GM23338 (cell line): ENCODE data around the gene ZNF746. TPM values are rescaled to one million over a fixed set of nuclear protein-coding genes. Genes with fewer than 3 reads are reported as not detected.

Experiments used
- CREB1 ChIP-seq: fragments of 250-450 bp; sonication (Bioruptor Pico); IDR thresholded peaks from 2 replicates; pipeline ENCODE4 v1.5.0; 2020; ENCODE audit warnings: low read depth, mild to moderate bottlenecking, moderate library complexity
- ETS1 ChIP-seq: IDR thresholded peaks from 2 replicates; pipeline ENCODE4 v1.6.1; 2016; ENCODE audit warnings: antibody characterized with exemption
- EZH2 ChIP-seq: fragments of 200-600 bp; sonication (generic); IDR thresholded peaks from one replicate; pipeline ENCODE4 v1.8.0; 2017; ENCODE audit warnings: antibody characterized with exemption, mild to moderate bottlenecking, low read depth; ENCODE audit not compliant: unreplicated experiment
- JUNB ChIP-seq: IDR thresholded peaks from one replicate; pipeline ENCODE4 v1.6.1; 2016; ENCODE audit warnings: antibody characterized with exemption; ENCODE audit not compliant: unreplicated experiment
- NANOG ChIP-seq: IDR thresholded peaks from 2 replicates; pipeline ENCODE4 v1.6.1; 2016; ENCODE audit warnings: antibody characterized with exemption, borderline replicate concordance
- ZNF331 ChIP-seq: fragments of 250-450 bp; sonication (Bioruptor Pico); IDR thresholded peaks from 2 replicates; pipeline ENCODE4 v1.5.0; 2020; ENCODE audit warnings: low read depth, mild to moderate bottlenecking, moderate library complexity
- polyA plus RNA-seq: library from polyadenylated mRNA; unstranded; fragments of >200 nt; fragmentation: Nextera tagmentation; extraction: Ambion mirVana; gene quantifications from 2 replicates; pipeline ENCODE4 v1.2.1, GENCODE V29; 2016
- total RNA-seq: library from RNA; depleted of rRNA; stranded (reverse); fragments of >200 nt; shearing (Covaris generic); gene quantifications from 2 replicates; pipeline ENCODE4 v1.2.3, GENCODE V29; 2014
- TF ChIP-seq, protein P1 (sequence below): fragments of 250-450 bp; sonication (Bioruptor Pico); IDR thresholded peaks from 2 replicates; pipeline ENCODE4 v1.5.0; 2020; ENCODE audit warnings: mild to moderate bottlenecking, moderate library complexity
- TF ChIP-seq, protein P2 (sequence below), 2 experiments: fragments of 200-600 bp in 1 of 2; sonication (generic) in 1 of 2; conservative IDR thresholded peaks; 2 replicates each; pipeline versions ENCODE4 v1.5.1 to v1.6.1; 2016 to 2017; ENCODE audit warnings: antibody characterized with exemption in 2 of 2, low read depth in 2 of 2, mild to moderate bottlenecking in 2 of 2, moderate library complexity in 1 of 2

Gene ZNF746
- total and polyA plus RNA-seq, 2 experiments from 2014 or later = 10.0 to 18.6 TPM

- TF ChIP-seq, protein P1, sequence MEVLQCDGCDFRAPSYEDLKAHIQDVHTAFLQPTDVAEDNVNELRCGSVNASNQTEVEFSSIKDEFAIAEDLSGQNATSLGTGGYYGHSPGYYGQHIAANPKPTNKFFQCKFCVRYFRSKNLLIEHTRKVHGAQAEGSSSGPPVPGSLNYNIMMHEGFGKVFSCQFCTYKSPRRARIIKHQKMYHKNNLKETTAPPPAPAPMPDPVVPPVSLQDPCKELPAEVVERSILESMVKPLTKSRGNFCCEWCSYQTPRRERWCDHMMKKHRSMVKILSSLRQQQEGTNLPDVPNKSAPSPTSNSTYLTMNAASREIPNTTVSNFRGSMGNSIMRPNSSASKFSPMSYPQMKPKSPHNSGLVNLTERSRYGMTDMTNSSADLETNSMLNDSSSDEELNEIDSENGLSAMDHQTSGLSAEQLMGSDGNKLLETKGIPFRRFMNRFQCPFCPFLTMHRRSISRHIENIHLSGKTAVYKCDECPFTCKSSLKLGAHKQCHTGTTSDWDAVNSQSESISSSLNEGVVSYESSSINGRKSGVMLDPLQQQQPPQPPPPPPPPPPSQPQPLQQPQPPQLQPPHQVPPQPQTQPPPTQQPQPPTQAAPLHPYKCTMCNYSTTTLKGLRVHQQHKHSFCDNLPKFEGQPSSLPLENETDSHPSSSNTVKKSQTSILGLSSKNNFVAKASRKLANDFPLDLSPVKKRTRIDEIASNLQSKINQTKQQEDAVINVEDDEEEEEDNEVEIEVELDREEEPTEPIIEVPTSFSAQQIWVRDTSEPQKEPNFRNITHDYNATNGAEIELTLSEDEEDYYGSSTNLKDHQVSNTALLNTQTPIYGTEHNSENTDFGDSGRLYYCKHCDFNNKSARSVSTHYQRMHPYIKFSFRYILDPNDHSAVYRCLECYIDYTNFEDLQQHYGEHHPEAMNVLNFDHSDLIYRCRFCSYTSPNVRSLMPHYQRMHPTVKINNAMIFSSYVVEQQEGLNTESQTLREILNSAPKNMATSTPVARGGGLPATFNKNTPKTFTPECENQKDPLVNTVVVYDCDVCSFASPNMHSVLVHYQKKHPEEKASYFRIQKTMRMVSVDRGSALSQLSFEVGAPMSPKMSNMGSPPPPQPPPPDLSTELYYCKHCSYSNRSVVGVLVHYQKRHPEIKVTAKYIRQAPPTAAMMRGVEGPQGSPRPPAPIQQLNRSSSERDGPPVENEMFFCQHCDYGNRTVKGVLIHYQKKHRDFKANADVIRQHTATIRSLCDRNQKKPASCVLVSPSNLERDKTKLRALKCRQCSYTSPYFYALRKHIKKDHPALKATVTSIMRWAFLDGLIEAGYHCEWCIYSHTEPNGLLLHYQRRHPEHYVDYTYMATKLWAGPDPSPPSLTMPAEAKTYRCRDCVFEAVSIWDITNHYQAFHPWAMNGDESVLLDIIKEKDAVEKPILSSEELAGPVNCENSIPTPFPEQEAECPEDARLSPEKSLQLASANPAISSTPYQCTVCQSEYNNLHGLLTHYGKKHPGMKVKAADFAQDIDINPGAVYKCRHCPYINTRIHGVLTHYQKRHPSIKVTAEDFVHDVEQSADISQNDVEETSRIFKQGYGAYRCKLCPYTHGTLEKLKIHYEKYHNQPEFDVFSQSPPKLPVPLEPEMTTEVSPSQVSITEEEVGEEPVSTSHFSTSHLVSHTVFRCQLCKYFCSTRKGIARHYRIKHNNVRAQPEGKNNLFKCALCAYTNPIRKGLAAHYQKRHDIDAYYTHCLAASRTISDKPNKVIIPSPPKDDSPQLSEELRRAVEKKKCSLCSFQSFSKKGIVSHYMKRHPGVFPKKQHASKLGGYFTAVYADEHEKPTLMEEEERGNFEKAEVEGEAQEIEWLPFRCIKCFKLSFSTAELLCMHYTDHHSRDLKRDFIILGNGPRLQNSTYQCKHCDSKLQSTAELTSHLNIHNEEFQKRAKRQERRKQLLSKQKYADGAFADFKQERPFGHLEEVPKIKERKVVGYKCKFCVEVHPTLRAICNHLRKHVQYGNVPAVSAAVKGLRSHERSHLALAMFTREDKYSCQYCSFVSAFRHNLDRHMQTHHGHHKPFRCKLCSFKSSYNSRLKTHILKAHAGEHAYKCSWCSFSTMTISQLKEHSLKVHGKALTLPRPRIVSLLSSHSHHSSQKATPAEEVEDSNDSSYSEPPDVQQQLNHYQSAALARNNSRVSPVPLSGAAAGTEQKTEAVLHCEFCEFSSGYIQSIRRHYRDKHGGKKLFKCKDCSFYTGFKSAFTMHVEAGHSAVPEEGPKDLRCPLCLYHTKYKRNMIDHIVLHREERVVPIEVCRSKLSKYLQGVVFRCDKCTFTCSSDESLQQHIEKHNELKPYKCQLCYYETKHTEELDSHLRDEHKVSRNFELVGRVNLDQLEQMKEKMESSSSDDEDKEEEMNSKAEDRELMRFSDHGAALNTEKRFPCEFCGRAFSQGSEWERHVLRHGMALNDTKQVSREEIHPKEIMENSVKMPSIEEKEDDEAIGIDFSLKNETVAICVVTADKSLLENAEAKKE (CRISPR knock-in tag) = no peak
- TF ChIP-seq ZNF331 = no peak
- TF ChIP-seq JUNB = no peak
- no peak for TF ChIP-seq EZH2
- TF ChIP-seq CREB1 (CRISPR knock-in tag) = no peak
- no peak for TF ChIP-seq ETS1
- TF ChIP-seq, protein P2, sequence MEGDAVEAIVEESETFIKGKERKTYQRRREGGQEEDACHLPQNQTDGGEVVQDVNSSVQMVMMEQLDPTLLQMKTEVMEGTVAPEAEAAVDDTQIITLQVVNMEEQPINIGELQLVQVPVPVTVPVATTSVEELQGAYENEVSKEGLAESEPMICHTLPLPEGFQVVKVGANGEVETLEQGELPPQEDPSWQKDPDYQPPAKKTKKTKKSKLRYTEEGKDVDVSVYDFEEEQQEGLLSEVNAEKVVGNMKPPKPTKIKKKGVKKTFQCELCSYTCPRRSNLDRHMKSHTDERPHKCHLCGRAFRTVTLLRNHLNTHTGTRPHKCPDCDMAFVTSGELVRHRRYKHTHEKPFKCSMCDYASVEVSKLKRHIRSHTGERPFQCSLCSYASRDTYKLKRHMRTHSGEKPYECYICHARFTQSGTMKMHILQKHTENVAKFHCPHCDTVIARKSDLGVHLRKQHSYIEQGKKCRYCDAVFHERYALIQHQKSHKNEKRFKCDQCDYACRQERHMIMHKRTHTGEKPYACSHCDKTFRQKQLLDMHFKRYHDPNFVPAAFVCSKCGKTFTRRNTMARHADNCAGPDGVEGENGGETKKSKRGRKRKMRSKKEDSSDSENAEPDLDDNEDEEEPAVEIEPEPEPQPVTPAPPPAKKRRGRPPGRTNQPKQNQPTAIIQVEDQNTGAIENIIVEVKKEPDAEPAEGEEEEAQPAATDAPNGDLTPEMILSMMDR (conservative IDR thresholded peaks at IDR 0.05; ENCODE audit: low read depth in 2 of 2) = no peak
- no peak for TF ChIP-seq NANOG
Measured at GRCh38 chr7:149490083-149490760, 7.4 kb downstream of the ZNF746 start (continued).
